Loucy (cell line): ENCODE measurements around the gene DBR1.

Experiments
- H2AFZ ChIP-seq: fragments of 200-600 bp; sonication (generic); 2 replicates; pipeline ENCODE4 v1.6.0; 2016; ENCODE audit warnings: antibody characterized with exemption, mild to moderate bottlenecking, low read length, moderate library complexity
- H3F3A ChIP-seq: fragments of 200-600 bp; 2 replicates; pipeline ENCODE4 v1.6.0; 2016; ENCODE audit warnings: antibody characterized with exemption, low read depth, mild to moderate bottlenecking
- H3K27me3 ChIP-seq: fragments of 200-600 bp; sonication (generic); 2 replicates; pipeline ENCODE4 v1.6.1; 2014; ENCODE audit warnings: low read length, mild to moderate bottlenecking; ENCODE audit not compliant: insufficient read depth, poor library complexity, severe bottlenecking
- H3K36me3 ChIP-seq: fragments of 200-600 bp; sonication (generic); 2 replicates; pipeline ENCODE4 v1.6.1; 2016; ENCODE audit warnings: low read length; ENCODE audit not compliant: insufficient read depth
- H3K4me1 ChIP-seq: fragments of 200-600 bp; sonication (generic); 2 replicates; pipeline ENCODE4 v1.5.1; 2014; ENCODE audit warnings: low read length, mild to moderate bottlenecking; ENCODE audit not compliant: insufficient read depth, poor library complexity, severe bottlenecking
- H3K4me2 ChIP-seq: fragments of 200-600 bp; sonication (generic); 2 replicates; pipeline ENCODE4 v1.6.0; 2014; ENCODE audit warnings: antibody characterized with exemption, low read length, low read depth, mild to moderate bottlenecking; ENCODE audit not compliant: poor library complexity, severe bottlenecking
- H3K4me3 ChIP-seq: fragments of 200-600 bp; sonication (generic); 2 replicates; pipeline ENCODE4 v1.5.1; 2014; ENCODE audit warnings: low read length, mild to moderate bottlenecking, mixed read lengths; ENCODE audit not compliant: poor library complexity, severe bottlenecking
- H3K79me2 ChIP-seq: fragments of 200-600 bp; sonication (generic); 2 replicates; pipeline ENCODE4 v1.6.1; 2014; ENCODE audit warnings: low read length; ENCODE audit not compliant: insufficient read depth
- H3K9ac ChIP-seq: fragments of 200-600 bp; sonication (generic); 2 replicates; pipeline ENCODE4 v1.6.0; 2014; ENCODE audit warnings: mild to moderate bottlenecking, low read depth, low read length, moderate library complexity; ENCODE audit not compliant: poor library complexity, severe bottlenecking
- H3K9me2 ChIP-seq: fragments of 200-600 bp; sonication (generic); replicated peaks from 2 replicates; pipeline ENCODE4 v1.6.1; 2016; ENCODE audit warnings: low read depth, low read length, mixed read lengths
- H3K9me3 ChIP-seq: fragments of 200-600 bp; sonication (generic); 2 replicates; pipeline ENCODE4 v1.6.1; 2014; ENCODE audit warnings: mild to moderate bottlenecking, antibody characterized with exemption, low read length, low read depth; ENCODE audit not compliant: insufficient read depth
- H4K20me1 ChIP-seq: fragments of 200-600 bp; sonication (generic); 2 replicates; pipeline ENCODE4 v1.6.0; 2014; ENCODE audit warnings: antibody characterized with exemption, low read length, mild to moderate bottlenecking; ENCODE audit not compliant: insufficient read depth, poor library complexity, severe bottlenecking
- EZH2phosphoT487 ChIP-seq: fragments of 200-600 bp; IDR thresholded peaks from 2 replicates; pipeline ENCODE4 v1.6.1; 2018; ENCODE audit warnings: antibody characterized with exemption, mild to moderate bottlenecking, moderate library complexity, borderline replicate concordance
- TF ChIP-seq, protein P1 (sequence below): fragments of 200-600 bp; sonication (generic); conservative IDR thresholded peaks from 2 replicates; pipeline ENCODE4 v1.5.1; 2014; ENCODE audit warnings: mild to moderate bottlenecking, antibody characterized with exemption, low read length

Gene DBR1, protein sequence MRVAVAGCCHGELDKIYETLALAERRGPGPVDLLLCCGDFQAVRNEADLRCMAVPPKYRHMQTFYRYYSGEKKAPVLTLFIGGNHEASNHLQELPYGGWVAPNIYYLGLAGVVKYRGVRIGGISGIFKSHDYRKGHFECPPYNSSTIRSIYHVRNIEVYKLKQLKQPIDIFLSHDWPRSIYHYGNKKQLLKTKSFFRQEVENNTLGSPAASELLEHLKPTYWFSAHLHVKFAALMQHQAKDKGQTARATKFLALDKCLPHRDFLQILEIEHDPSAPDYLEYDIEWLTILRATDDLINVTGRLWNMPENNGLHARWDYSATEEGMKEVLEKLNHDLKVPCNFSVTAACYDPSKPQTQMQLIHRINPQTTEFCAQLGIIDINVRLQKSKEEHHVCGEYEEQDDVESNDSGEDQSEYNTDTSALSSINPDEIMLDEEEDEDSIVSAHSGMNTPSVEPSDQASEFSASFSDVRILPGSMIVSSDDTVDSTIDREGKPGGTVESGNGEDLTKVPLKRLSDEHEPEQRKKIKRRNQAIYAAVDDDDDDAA

DNA sequence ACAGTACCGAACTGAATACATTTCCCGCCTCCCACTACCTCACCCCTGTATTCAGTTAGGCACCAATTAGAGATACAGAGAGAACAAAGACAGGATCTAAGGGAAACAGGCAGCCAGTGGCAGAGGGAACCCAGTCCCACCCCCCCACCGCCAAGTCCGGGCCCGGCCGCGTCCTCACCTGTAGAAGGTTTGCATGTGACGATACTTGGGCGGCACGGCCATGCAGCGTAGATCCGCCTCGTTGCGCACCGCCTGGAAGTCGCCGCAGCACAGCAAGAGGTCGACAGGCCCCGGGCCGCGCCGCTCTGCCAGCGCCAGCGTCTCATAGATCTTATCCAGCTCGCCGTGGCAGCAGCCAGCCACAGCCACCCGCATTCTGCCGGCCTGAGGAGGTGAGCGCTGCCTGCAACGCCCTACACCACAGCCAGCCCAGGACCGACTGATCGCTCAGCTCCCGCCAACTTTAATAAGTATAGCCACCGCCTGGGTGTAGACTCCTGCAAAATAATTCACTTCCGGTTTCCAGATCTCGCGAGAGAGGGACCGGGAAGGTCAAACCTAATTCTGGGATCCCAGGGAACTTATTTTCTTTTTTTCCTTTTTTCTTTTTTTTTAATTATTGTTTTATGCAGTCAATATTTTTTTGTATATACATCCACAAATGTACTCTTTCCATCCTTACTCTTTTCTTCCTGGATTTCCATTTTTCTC lies at the start of gene DBR1:
Gene DBR1, minus strand, starts transcription at position 501 of the 711 bp plus-strand sequence. Its CDS starts 126 bp downstream, at position 375.
- Histone ChIP-seq H3K4me3 (peak within 1 kb of the TSS; percentile 76), H3F3A (0 out of 2 replicates have a peak, but pooled peaks cover 3% of the 10 kb centered on the region), H3K27me3 (no peaks in the 10 kb centered on the region), H3K9ac (peak within 1 kb of the TSS; percentile 82), H2AFZ (peak within 1 kb of the TSS; percentile 97), H3K4me2 (peak within 1 kb of the TSS; percentile 75), H3K9me2 (no peaks in the 10 kb centered on the region), H4K20me1 (peaks cover 22% of the 10 kb centered on the region), H3K36me3 (no peaks in the 10 kb centered on the region), H3K4me1 (peaks cover 25% of the 10 kb centered on the region), H3K79me2 (peaks cover 47% of the 10 kb centered on the region), H3K9me3 (no peaks in the 10 kb centered on the region)
- no peak for TF ChIP-seq EZH2phosphoT487
- TF ChIP-seq, protein P1, sequence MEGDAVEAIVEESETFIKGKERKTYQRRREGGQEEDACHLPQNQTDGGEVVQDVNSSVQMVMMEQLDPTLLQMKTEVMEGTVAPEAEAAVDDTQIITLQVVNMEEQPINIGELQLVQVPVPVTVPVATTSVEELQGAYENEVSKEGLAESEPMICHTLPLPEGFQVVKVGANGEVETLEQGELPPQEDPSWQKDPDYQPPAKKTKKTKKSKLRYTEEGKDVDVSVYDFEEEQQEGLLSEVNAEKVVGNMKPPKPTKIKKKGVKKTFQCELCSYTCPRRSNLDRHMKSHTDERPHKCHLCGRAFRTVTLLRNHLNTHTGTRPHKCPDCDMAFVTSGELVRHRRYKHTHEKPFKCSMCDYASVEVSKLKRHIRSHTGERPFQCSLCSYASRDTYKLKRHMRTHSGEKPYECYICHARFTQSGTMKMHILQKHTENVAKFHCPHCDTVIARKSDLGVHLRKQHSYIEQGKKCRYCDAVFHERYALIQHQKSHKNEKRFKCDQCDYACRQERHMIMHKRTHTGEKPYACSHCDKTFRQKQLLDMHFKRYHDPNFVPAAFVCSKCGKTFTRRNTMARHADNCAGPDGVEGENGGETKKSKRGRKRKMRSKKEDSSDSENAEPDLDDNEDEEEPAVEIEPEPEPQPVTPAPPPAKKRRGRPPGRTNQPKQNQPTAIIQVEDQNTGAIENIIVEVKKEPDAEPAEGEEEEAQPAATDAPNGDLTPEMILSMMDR: no peak

DNA sequence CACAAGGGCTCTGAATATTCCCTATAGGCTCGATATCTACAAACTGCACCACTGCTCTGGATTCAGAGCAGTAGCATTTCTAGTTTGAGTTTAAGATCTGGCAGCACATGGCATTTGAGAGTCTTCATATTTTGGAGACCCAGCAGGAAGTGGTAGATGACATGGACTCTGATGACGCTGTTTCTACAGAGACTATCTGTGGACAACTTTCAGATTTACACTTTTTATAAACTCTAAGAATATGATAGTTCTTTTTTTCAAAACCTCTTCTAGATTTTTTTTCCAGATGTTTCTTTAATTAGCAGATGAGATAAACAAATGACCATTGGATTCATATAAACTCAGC lies 48.2 kb upstream of the DBR1 start:
- Histone ChIP-seq H3K4me1 (peaks cover 41% of the 10 kb centered on the region), H4K20me1 (peaks cover 46% of the 10 kb centered on the region), H3K9me3 (no peaks in the 10 kb centered on the region), H3F3A (no peaks in the 10 kb centered on the region), H3K4me3 (no peak overlapping the region), H2AFZ (no peak overlapping the region), H3K27me3 (no peaks in the 10 kb centered on the region), H3K36me3 (peaks cover 57% of the 10 kb centered on the region), H3K4me2 (peak overlapping the region; percentile 29), H3K9ac (no peak overlapping the region), H3K79me2 (peaks cover 43% of the 10 kb centered on the region), H3K9me2 (no peaks in the 10 kb centered on the region)
- TF ChIP-seq, protein P1: no peak
- TF ChIP-seq EZH2phosphoT487: no peak

DNA sequence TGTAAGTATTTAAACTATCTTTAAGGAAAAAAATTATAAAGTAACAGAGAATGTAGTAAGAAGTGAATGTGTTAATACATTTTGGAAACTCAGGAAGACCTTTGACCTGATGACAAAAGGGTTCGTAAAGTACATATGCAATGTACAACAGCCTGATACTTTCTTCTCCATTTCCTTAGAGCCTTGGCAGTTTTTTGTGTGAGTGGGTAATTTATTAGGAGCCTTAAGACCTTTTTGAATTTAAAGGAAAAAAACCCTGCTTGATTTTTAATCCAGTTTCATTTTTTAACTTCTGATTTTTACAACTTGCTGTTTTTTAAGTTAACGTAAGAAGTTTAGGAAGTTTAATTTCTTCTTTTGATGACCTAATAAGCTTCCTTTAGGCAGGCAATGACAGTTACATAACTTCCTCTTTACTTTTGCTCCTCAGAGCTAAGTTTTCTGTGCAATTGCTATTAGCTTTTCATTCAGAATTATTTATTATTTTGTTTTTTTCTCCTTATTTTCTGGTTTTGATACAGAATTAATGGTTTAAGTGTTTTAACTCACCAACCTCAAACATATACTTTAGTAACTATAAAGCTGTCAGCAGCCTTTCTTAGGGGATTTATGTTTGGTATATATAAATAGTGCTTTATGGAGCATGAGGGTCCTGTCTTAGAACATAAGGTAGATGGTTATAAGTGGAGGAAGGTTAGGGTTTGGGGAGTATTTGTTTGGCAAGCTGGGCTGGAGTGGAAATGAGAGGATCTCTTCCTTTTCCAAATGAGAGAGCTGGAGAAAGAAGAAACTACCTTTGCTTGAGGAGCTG lies 47.6 kb upstream of the DBR1 start:
- H3K9ac ChIP-seq: no peak overlapping the region
- H3K36me3 ChIP-seq: peaks cover 56% of the 10 kb centered on the region
- no peaks in the 10 kb centered on the region for H3F3A ChIP-seq
- H3K4me2 ChIP-seq: peak overlapping the region; percentile 29
- H3K79me2 ChIP-seq: peaks cover 49% of the 10 kb centered on the region
- peaks cover 41% of the 10 kb centered on the region for H3K4me1 ChIP-seq
- H3K9me3 ChIP-seq: no peaks in the 10 kb centered on the region
- no peak overlapping the region for H2AFZ ChIP-seq
- TF ChIP-seq, protein P1: no peak
- TF ChIP-seq EZH2phosphoT487: no peak
- no peaks in the 10 kb centered on the region for H3K9me2 ChIP-seq
- no peak overlapping the region for H3K4me3 ChIP-seq
- H3K27me3 ChIP-seq: no peaks in the 10 kb centered on the region
- peaks cover 48% of the 10 kb centered on the region for H4K20me1 ChIP-seq
